K562 (cell line): ENCODE measurements around the gene MRPL55. TPM values are rescaled to one million over a fixed set of nuclear protein-coding genes. Genes with fewer than 3 reads are reported as not detected.
A peak's percentile ranks its signal among the peaks of the same experiment; 100 is the strongest.

Experiments used
- BCOR ChIP-seq: fragments of 450-650 bp; IDR thresholded peaks from 2 replicates; pipeline ENCODE4 v1.6.1; 2016
- CCNT2 ChIP-seq: IDR thresholded peaks from 2 replicates; pipeline ENCODE4 v1.6.1; 2011; ENCODE audit warnings: borderline replicate concordance, low read depth, mild to moderate bottlenecking, moderate library complexity, mixed read lengths, low read length; ENCODE audit not compliant: insufficient read length; ENCODE audit errors: extremely low read depth
- DLX4 ChIP-seq: fragments of 250-450 bp; sonication (Bioruptor Pico); IDR thresholded peaks from 2 replicates; pipeline ENCODE4 v1.6.1; 2021; ENCODE audit warnings: mild to moderate bottlenecking
- ELF1 ChIP-seq: fragments of 200-800 bp; sonication (Bioruptor generic); IDR thresholded peaks from 2 replicates; pipeline ENCODE4 v1.6.1; 2016; ENCODE audit warnings: missing genetic modification characterization, missing compliant biosample characterization
- ESRRA ChIP-seq: fragments of 450-650 bp; IDR thresholded peaks from 2 replicates; pipeline ENCODE4 v1.6.1; 2014; ENCODE audit warnings: low read depth, mild to moderate bottlenecking, moderate library complexity, borderline replicate concordance
- HDAC6 ChIP-seq: IDR thresholded peaks from 2 replicates; pipeline ENCODE4 v1.6.1; 2012; ENCODE audit warnings: low read depth, mild to moderate bottlenecking, control low read depth, inconsistent platforms, low read length, moderate library complexity
- KLF1 ChIP-seq: fragments of 450-650 bp; IDR thresholded peaks from 2 replicates; pipeline ENCODE4 v1.6.1; 2016; ENCODE audit warnings: missing genetic modification characterization, missing compliant biosample characterization
- PHF8 ChIP-seq: fragments of 200-600 bp; sonication (generic); IDR thresholded peaks from 2 replicates; pipeline ENCODE4 v1.6.1; 2012; ENCODE audit warnings: mixed run types, mild to moderate bottlenecking, inconsistent platforms, low read length, moderate library complexity, borderline replicate concordance
- RBM14 ChIP-seq: fragments of 200-400 bp; formaldehyde crosslinking; IDR thresholded peaks from 2 replicates; pipeline ENCODE4 v1.6.1; 2018; ENCODE audit warnings: low read depth, mild to moderate bottlenecking, low read length, moderate library complexity, borderline replicate concordance; ENCODE audit not compliant: insufficient read depth
- SNIP1 ChIP-seq: fragments of 450-650 bp; IDR thresholded peaks from 2 replicates; pipeline ENCODE4 v1.7.1; 2017; ENCODE audit warnings: low read depth, mild to moderate bottlenecking
- SRSF3 ChIP-seq: fragments of 200-400 bp; formaldehyde crosslinking; IDR thresholded peaks from 2 replicates; pipeline ENCODE4 v1.6.1; 2016; ENCODE audit warnings: mild to moderate bottlenecking, low read length, moderate library complexity; ENCODE audit not compliant: insufficient read depth
- TEAD2 ChIP-seq: fragments of 450-650 bp; IDR thresholded peaks from 2 replicates; pipeline ENCODE4 v1.6.1; 2016; ENCODE audit warnings: missing genetic modification characterization, control low read depth, missing compliant biosample characterization
- ZNF318 ChIP-seq, 2 experiments: fragments of 450-650 bp; IDR thresholded peaks; 2 replicates each; pipeline ENCODE4 v1.6.1; 2016; ENCODE audit warnings: mild to moderate bottlenecking in 2 of 2, borderline replicate concordance in 1 of 2, low read depth in 1 of 2, moderate library complexity in 1 of 2
- polyA plus RNA-seq, 8 experiments: library from polyadenylated mRNA; depleted of rRNA in 4 of 8; stranded (reverse) in 5 of 8; unstranded in 3 of 8; fragments of >200 nt; fragmentation: Nextera tagmentation in 2 of 8; fragmentation: Illumina TruSeq in 1 of 8; extraction: Ambion mirVana in 2 of 8; extraction: Trizol in 1 of 8; gene quantifications; 2 replicates each; pipeline versions ENCODE4 v1.2.1 to v1.2.3, GENCODE V29; 2011 to 2014; ENCODE audit warnings: inconsistent platforms in 1 of 8, missing spikeins in 1 of 8
- total RNA-seq, 7 experiments: library from RNA; depleted of rRNA in 6 of 7; stranded (reverse); fragments of >200 nt in 6 of 7; fragmentation: Illumina TruSeq in 2 of 7; extraction: Trizol in 2 of 7; gene quantifications; 2 replicates each; pipeline versions ENCODE4 v1.2.1 to v1.2.3, GENCODE V29; 2011 to 2021; ENCODE audit warnings: low replicate concordance in 1 of 7
- TF ChIP-seq, protein P1 (sequence below): fragments of 250-450 bp; sonication (Bioruptor Pico); IDR thresholded peaks from 2 replicates; pipeline ENCODE4 v1.4.0; 2020

The MRPL55 gene
- total and polyA plus RNA-seq, 9 of the 15 experiments (the other 6 are each of a cell fraction or from before 2014, with no cell fraction given), result 34.9 to 228 (median 81.0) TPM

GRCh38 chr1:228109073-228109961 lies at the start of gene MRPL55 (continued):
- TF ChIP-seq ELF1 (tag) (no peak), CCNT2 (peak; percentile 71), DLX4 (CRISPR knock-in tag) (no peak), SNIP1 (no peak), ESRRA (no peak; the same call in 1 of the 2 replicates), ZNF318 (IDR thresholded peaks at IDR 0.05; ENCODE audit: borderline replicate concordance in 1 of 2, low read depth in 1 of 2) (no peak), SRSF3 (no peak), HDAC6 (no peak), BCOR (peak; percentile 45; the same call in 1 of the 2 replicates), KLF1 (tag) (no peak), TEAD2 (tag) (no peak), RBM14 (no peak), PHF8 (peak; percentile 100)
- TF ChIP-seq, protein P1, sequence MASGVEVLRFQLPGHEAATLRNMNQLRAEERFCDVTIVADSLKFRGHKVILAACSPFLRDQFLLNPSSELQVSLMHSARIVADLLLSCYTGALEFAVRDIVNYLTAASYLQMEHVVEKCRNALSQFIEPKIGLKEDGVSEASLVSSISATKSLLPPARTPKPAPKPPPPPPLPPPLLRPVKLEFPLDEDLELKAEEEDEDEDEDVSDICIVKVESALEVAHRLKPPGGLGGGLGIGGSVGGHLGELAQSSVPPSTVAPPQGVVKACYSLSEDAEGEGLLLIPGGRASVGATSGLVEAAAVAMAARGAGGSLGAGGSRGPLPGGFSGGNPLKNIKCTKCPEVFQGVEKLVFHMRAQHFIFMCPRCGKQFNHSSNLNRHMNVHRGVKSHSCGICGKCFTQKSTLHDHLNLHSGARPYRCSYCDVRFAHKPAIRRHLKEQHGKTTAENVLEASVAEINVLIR (CRISPR knock-in tag), result peak; percentile 100
